Measurements from ENCODE around the gene SDR39U1.
A peak's percentile ranks its signal among the peaks of the same experiment; 100 is the strongest.

Gene SDR39U1

GRCh38 chr14:24414077-24414476, 28.5 kb downstream of the SDR39U1 start:
- no peak for DNase-seq

- peak in 1 of 51 donors; percentile 5 for DNase-seq
These were observed 30.9 kb downstream of the SDR39U1 start for GRCh38 chr14:24411443-24412389.

- DNase-seq: no peak
These were observed 32.6 kb downstream of the SDR39U1 start for GRCh38 chr14:24409956-24410355.

GRCh38 chr14:24409192-24409591, 33.4 kb downstream of the SDR39U1 start:
- no peak for DNase-seq

GRCh38 chr14:24408764-24409163, 33.8 kb downstream of the SDR39U1 start:
- peak in 2 of 51 donors; percentile 20 to 27 for DNase-seq

GRCh38 chr14:24407608-24408325, 34.8 kb downstream of the SDR39U1 start:
- DNase-seq: no peak

- no peak for DNase-seq
These were observed 36.2 kb downstream of the SDR39U1 start for GRCh38 chr14:24406416-24406815.

- DNase-seq: no peak
These were observed 37.8 kb downstream of the SDR39U1 start for GRCh38 chr14:24404814-24405213.

- DNase-seq: no peak
These were observed 39.1 kb downstream of the SDR39U1 start for GRCh38 chr14:24403294-24403998.

- DNase-seq: no peak
These were observed 40.5 kb downstream of the SDR39U1 start for GRCh38 chr14:24401810-24402702.

- DNase-seq: no peak
These were observed 42.4 kb downstream of the SDR39U1 start for GRCh38 chr14:24399999-24400718.

- DNase-seq: no peak
These were observed 43.1 kb downstream of the SDR39U1 start for GRCh38 chr14:24399447-24399822.

GRCh38 chr14:24398653-24399446, 43.7 kb downstream of the SDR39U1 start, which contains the start of gene NYNRIN:
Gene NYNRIN, plus strand, starts transcription at chr14:24399003. Its CDS starts 244 bp downstream, at chr14:24399247.
- DNase-seq: peak in 12 of 51 donors; percentile 15 to 57 (median 24)

- DNase-seq: no peak
These were observed 44.3 kb downstream of the SDR39U1 start for GRCh38 chr14:24398293-24398652.

GRCh38 chr14:24397639-24398292, 44.8 kb downstream of the SDR39U1 start:
- no peak for DNase-seq

- DNase-seq: no peak
These were observed 46.7 kb downstream of the SDR39U1 start for GRCh38 chr14:24395609-24396582.

GRCh38 chr14:24394275-24394674, 48.3 kb downstream of the SDR39U1 start:
- DNase-seq: no peak
